ENCODE measurements around the gene RAB4B.

RAB4B gene

DNA sequence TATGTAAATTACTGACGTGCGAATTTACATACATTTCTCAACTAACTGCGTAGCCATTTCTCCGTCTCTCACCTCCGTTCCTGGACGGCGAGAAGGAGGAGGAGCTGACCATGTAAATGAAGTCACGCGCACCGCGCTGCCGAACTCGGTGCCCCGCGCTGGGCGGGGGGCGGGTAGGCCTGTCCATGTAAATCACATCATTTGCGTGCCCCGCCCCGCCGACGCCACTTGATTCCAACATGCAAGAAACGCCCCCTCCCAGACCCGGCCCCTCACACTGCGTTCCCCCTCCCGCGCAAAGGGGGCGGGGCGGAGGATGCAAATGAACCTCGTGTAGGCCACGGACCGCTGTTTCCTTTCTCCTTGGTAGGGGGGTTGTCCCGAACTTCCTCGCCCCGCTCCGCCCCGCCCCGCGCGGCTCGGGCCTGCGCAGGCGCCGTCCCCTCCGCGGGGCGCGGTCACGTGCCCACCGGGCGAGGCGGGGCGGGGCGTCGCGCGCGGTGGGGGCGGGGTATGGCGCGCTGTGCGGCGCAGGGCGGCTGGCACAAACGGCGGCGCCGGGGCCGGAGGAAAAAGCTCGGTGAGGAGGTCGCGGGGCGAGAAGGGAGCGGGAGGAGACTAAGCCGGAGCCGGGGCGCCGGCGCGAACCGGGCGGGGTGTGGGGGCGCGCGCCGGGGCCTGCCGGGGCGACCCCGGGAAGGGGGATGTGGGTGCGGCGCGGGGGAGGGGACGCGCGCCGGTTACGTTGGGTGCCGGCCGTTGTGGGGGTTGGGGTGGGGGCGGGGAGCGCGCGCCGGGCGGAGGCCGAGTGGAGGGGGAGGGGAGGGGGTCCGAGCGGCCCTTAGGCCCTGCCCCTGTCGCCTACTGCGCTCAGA is 20.9 kb downstream of the RAB4B start, which contains the start of gene EGLN2:
Gene EGLN2, plus strand, starts transcription at position 509 of the 875 bp plus-strand sequence. CDS start 1,382 bp downstream, outside the sequence.
- Histone ChIP-seq H3K79me2 (ENCODE audit: insufficient read depth, low read length) (peaks cover 49% of the 10 kb centered on the region), H3K27me3 (ENCODE audit: insufficient read depth, low read length, poor library complexity, severe bottlenecking) (no peaks in the 10 kb centered on the region), H3K9me2 (replicated peaks; ENCODE audit: low read depth, low read length) (no peaks in the 10 kb centered on the region), H3F3A (ENCODE audit: low read depth) (0 out of 2 replicates have a peak, but pooled peaks cover 3% of the 10 kb centered on the region), H3K36me3 (ENCODE audit: insufficient read depth, low read length) (no peaks in the 10 kb centered on the region), H4K20me1 (ENCODE audit: insufficient read depth, low read length, poor library complexity, severe bottlenecking) (peaks cover 46% of the 10 kb centered on the region), H3K9me3 (ENCODE audit: insufficient read depth, low read depth, low read length) (no peaks in the 10 kb centered on the region), H3K9ac (ENCODE audit: low read depth, low read length, poor library complexity, severe bottlenecking) (peak within 1 kb of the TSS; percentile 94), H3K4me2 (ENCODE audit: low read depth, low read length, poor library complexity, severe bottlenecking) (peak within 1 kb of the TSS; percentile 87), H3K4me1 (ENCODE audit: insufficient read depth, low read length, poor library complexity, severe bottlenecking) (peaks cover 46% of the 10 kb centered on the region), H2AFZ (ENCODE audit: low read length) (peak within 1 kb of the TSS; percentile 95), H3K4me3 (ENCODE audit: low read length, poor library complexity, severe bottlenecking) (peak within 1 kb of the TSS; percentile 96)
- TF ChIP-seq EZH2phosphoT487 (IDR thresholded peaks at IDR 0.05; ENCODE audit: borderline replicate concordance) = no peak
- TF ChIP-seq CTCF (conservative IDR thresholded peaks at IDR 0.05; ENCODE audit: low read length) = no peak

GRCh38 chr19:40799558-40800338 is 21.7 kb downstream of the RAB4B start:
- Histone ChIP-seq H3K4me2 (ENCODE audit: low read depth, low read length, poor library complexity, severe bottlenecking) (peak overlapping the region; percentile 87), H3F3A (ENCODE audit: low read depth) (0 out of 2 replicates have a peak, but pooled peaks cover 3% of the 10 kb centered on the region), H3K36me3 (ENCODE audit: insufficient read depth, low read length) (no peaks in the 10 kb centered on the region), H3K9me3 (ENCODE audit: insufficient read depth, low read depth, low read length) (no peaks in the 10 kb centered on the region), H3K79me2 (ENCODE audit: insufficient read depth, low read length) (peaks cover 58% of the 10 kb centered on the region), H3K4me3 (ENCODE audit: low read length, poor library complexity, severe bottlenecking) (peak overlapping the region; percentile 96), H3K4me1 (ENCODE audit: insufficient read depth, low read length, poor library complexity, severe bottlenecking) (peaks cover 54% of the 10 kb centered on the region), H3K9me2 (replicated peaks; ENCODE audit: low read depth, low read length) (no peaks in the 10 kb centered on the region), H3K9ac (ENCODE audit: low read depth, low read length, poor library complexity, severe bottlenecking) (peak overlapping the region; percentile 94), H4K20me1 (ENCODE audit: insufficient read depth, low read length, poor library complexity, severe bottlenecking) (peaks cover 54% of the 10 kb centered on the region), H3K27me3 (ENCODE audit: insufficient read depth, low read length, poor library complexity, severe bottlenecking) (no peaks in the 10 kb centered on the region), H2AFZ (ENCODE audit: low read length) (no peak overlapping the region)
- TF ChIP-seq EZH2phosphoT487 (IDR thresholded peaks at IDR 0.05; ENCODE audit: borderline replicate concordance) (no peak), CTCF (conservative IDR thresholded peaks at IDR 0.05; ENCODE audit: low read length) (no peak)

GRCh38 chr19:40800339-40800996 is 22.4 kb downstream of the RAB4B start:
- peak overlapping the region; percentile 94 for H3K9ac ChIP-seq (ENCODE audit: low read depth, low read length, poor library complexity, severe bottlenecking)
- peaks cover 65% of the 10 kb centered on the region for H3K79me2 ChIP-seq (ENCODE audit: insufficient read depth, low read length)
- H3K4me2 ChIP-seq (ENCODE audit: low read depth, low read length, poor library complexity, severe bottlenecking) = peak overlapping the region; percentile 87
- peaks cover 61% of the 10 kb centered on the region for H3K4me1 ChIP-seq (ENCODE audit: insufficient read depth, low read length, poor library complexity, severe bottlenecking)
- H3K36me3 ChIP-seq (ENCODE audit: insufficient read depth, low read length) = no peaks in the 10 kb centered on the region; the same call in 1 of the 2 replicates
- TF ChIP-seq EZH2phosphoT487 (IDR thresholded peaks at IDR 0.05; ENCODE audit: borderline replicate concordance) (no peak), CTCF (conservative IDR thresholded peaks at IDR 0.05; ENCODE audit: low read length) (no peak)
- no peaks in the 10 kb centered on the region for H3K9me3 ChIP-seq (ENCODE audit: insufficient read depth, low read depth, low read length)
- peak overlapping the region; percentile 96 for H3K4me3 ChIP-seq (ENCODE audit: low read length, poor library complexity, severe bottlenecking)
- H3F3A ChIP-seq (ENCODE audit: low read depth) = 0 out of 2 replicates have a peak, but pooled peaks cover 3% of the 10 kb centered on the region
- no peaks in the 10 kb centered on the region for H3K9me2 ChIP-seq (replicated peaks; ENCODE audit: low read depth, low read length)
- no peak overlapping the region for H2AFZ ChIP-seq (ENCODE audit: low read length)
- no peaks in the 10 kb centered on the region for H3K27me3 ChIP-seq (ENCODE audit: insufficient read depth, low read length, poor library complexity, severe bottlenecking)
- H4K20me1 ChIP-seq (ENCODE audit: insufficient read depth, low read length, poor library complexity, severe bottlenecking) = peaks cover 61% of the 10 kb centered on the region

All from Loucy (cell line).